Subcutaneous adipose tissue (tissue), 4 donors: Measurements from ENCODE around the gene TMEFF2. TPM values are rescaled to one million over a fixed set of nuclear protein-coding genes. Genes with fewer than 3 reads are reported as not detected.

ENCODE experiments used
- CTCF ChIP-seq: fragments of 450-650 bp; IDR thresholded peaks from one replicate; pipeline ENCODE4 v1.5.1; 2016; ENCODE audit warnings: low read depth, mild to moderate bottlenecking, control low read depth, antibody characterized with exemption, moderate library complexity
- total RNA-seq, 4 donors: library from RNA; depleted of rRNA; stranded (reverse); fragments of >200 nt; gene quantifications; one replicate each; pipeline ENCODE4 v1.1.0, GENCODE V29; 2016

The TMEFF2 gene
- total RNA-seq, 4 donors from 2014 or later: 0.22 TPM; not detected in 3

GRCh38 chr2:192216336-192216735, 21.6 kb upstream of the TMEFF2 start:
- TF ChIP-seq CTCF: no peak

- no peak for TF ChIP-seq CTCF
Measured at GRCh38 chr2:192215096-192215877, 20.6 kb upstream of the TMEFF2 start.

GRCh38 chr2:192208848-192209247, 14.1 kb upstream of the TMEFF2 start:
- TF ChIP-seq CTCF: no peak

- TF ChIP-seq CTCF: no peak
Measured at GRCh38 chr2:192206399-192206798, 11.7 kb upstream of the TMEFF2 start.

GRCh38 chr2:192203876-192204275, 9.1 kb upstream of the TMEFF2 start:
- TF ChIP-seq CTCF: no peak

GRCh38 chr2:192202373-192202772, 7.6 kb upstream of the TMEFF2 start:
- TF ChIP-seq CTCF: no peak

GRCh38 chr2:192201116-192201515, 6.4 kb upstream of the TMEFF2 start:
- TF ChIP-seq CTCF: no peak
